GM12865 (cell line): ENCODE measurements around the gene ZNF442.

ENCODE experiments used
- DNase-seq: peaks from one replicate; pipeline ENCODE4 v3.0.0; 2010; ENCODE audit warnings: low read depth
- H3K4me3 ChIP-seq: 2 replicates; pipeline ENCODE4 v1.5.1; 2011; ENCODE audit warnings: mild to moderate bottlenecking, low read depth, low read length, control low read depth
- CTCF ChIP-seq: IDR thresholded peaks from 2 replicates; pipeline ENCODE4 v1.5.1; 2011; ENCODE audit warnings: low read length, control low read depth, low read depth, inconsistent platforms; ENCODE audit not compliant: insufficient read depth; ENCODE audit errors: missing control alignments

ZNF442 gene

DNA sequence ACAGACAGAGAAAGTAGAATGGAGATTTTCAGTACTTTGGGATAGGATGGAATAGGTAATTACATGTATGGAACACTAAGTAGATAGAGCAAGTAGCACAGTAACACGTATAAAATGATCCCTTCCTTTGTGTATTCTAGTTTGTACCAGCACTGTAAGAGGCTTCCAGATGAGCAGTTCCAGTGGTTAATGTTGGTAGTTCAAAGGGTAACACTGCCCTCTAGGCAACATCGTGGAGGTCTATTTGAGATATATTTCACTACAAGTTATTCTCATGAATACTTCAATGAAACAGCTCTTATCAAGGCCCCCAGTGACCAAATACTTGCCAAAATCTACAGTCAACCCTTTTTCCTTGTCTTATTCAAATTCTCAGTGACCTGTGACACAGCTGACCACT, 18.6 kb downstream of the ZNF442 start:
- no peak overlapping the region for H3K4me3 ChIP-seq
- peak; percentile 11 for DNase-seq
- no peak for TF ChIP-seq CTCF

DNA sequence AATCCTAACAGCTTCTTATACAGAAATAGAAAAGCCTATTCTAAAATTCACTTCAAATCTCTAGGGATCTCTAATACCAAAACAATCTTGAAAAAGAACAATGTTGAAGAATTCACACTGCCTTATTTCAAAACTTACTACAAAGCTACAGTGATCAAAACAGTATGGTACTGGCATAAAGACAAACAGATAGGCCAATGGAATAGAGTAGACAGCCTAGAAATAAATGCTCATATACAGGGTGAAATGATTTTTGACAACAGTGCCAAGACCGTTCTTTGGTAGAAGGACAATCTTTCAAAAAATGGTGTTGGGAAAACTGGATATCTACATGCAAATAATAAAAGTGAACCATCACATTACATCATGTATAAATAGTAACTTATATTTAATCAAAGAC, 20.3 kb downstream of the ZNF442 start:
- TF ChIP-seq CTCF, result no peak
- no peak for DNase-seq
- H3K4me3 ChIP-seq, result no peak overlapping the region

DNA sequence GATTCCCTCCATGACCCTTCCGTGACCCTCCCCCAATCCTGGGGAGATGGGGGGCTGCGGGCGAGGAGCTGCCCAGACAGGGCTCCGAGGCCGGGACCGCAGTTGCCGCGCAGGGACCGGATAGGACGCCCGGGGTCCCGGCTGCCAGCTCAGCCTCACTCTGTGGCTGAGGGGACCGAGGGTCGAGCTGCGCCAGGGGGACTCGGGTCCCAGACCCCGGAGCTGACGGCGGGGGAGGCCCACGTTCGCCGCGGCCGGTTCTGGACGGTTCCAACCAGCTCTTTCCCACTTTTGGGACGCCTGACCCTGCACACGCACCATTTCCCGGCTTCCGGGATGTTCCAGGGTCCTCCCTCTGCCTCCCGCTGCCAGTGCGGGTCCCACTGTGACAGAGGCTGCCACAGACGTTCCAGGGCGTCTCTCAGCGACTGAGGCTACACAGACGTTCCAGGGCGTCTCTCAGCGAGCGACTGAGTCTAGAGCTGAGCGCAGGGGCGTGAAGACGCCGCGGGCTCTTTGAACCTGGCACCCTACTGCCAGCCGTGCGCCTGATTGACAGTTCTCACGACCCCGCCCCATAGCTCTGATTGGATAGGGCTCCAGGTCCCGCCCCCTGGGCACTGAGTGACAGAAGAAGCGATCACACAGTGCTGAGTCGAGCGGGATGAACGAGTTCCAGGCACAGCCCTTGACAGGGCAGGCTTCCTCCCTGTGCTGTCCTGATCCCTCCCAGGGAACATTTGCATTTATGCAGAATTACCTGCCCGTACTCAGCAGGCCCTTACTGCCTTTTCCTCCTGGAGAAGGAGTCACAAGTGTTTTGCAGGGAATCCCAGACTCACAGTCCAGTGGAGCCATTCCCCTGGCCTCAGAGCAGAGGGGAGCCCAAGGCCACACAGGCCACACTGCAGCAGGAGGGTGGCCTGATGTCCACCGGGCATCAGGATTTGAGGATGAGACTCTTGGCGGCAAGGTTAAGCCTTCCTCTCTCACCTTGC, 32.0 kb downstream of the ZNF442 start, which contains the start of gene ZNF563:
Gene ZNF563, minus strand, starts transcription at position 472 of the 998 bp plus-strand sequence. Its CDS starts 151 bp downstream, at position 321.
- H3K4me3 ChIP-seq, result peak within 1 kb of the TSS; percentile 70
- TF ChIP-seq CTCF, result no peak
- peak; percentile 98 for DNase-seq

DNA sequence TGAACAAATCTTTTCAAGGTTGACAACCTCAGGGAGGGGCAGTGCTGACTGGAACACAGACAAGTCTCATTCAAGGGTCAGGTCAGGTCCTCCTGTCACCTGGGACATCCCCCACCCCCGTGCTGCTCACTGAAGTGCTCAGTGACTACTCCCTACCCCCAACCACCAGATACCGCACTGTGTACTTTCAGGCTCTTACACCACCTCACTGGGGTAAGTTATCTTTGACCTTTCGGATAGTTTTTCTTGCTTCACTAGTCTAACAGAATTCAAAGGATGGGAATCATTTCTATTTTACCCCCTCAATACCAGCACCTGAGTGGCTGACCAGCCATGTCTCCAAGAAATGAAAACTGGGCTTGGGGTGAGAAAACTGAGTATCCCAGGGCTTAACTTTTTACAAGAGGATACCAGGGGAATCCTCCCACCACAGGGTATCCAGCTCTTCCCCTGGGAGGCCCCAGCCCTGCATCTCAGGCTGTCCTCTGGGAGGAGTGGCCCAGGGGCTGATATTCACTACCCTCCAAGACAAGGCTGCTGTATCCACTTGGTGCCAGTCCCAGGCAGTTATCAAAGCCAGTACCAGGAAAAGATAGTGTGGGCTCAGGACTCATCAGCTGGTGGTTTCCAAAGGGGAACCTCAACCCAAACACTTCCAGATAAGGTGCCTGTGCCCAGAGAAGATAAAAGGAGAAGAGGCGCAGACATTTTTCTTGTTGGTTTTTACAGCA, 34.1 kb downstream of the ZNF442 start:
- DNase-seq, result peak; percentile 84
- no peak for TF ChIP-seq CTCF
- peak overlapping the region; percentile 5; the same call in 1 of the 2 replicates for H3K4me3 ChIP-seq

DNA sequence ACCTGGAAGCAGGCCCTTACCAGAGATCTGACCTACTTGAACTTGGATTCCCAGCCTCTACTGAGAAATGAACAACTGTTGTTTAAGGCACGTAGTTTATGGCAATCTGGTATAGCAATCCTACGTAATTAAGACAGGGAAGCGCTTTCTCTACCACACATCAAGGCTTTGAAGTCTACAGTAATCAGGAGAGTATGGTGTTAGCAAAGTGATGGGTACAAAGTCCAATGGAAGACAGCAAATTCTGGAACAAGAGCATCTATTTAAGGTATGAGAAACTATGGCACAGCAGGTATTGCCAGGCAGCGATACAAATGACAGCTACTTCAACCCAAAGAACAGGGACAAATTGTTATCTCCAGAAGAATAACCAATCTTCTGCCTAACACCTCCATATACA, 35.1 kb downstream of the ZNF442 start:
- H3K4me3 ChIP-seq, result no peak overlapping the region
- no peak for DNase-seq
- TF ChIP-seq CTCF, result no peak

GRCh38 chr19:12325690-12326089, 39.8 kb downstream of the ZNF442 start:
- no peak for TF ChIP-seq CTCF
- DNase-seq, result no peak
- no peak overlapping the region for H3K4me3 ChIP-seq
